Fibroblast of skin of back (primary cell): Measurements from ENCODE around the gene PLPP2. TPM values are rescaled to one million over a fixed set of nuclear protein-coding genes. Genes with fewer than 3 reads are reported as not detected.

Experiments used
- DNase-seq: peaks from one replicate; pipeline ENCODE4 v3.0.0-alpha.2; 2013
- polyA plus RNA-seq, 2 experiments: library from polyadenylated mRNA; unstranded; fragments of 120-200 nt; gene quantifications; one replicate each; pipeline ENCODE4 v1.2.1, GENCODE V29; 2013; ENCODE audit not compliant: insufficient read length in 2 of 2

PLPP2 gene
- polyA plus RNA-seq (2013, experiment 1 of 2; ENCODE audit: insufficient read length) = 3.3 TPM
- 2.5 TPM for polyA plus RNA-seq (2013, experiment 2 of 2; ENCODE audit: insufficient read length)

GRCh38 chr19:291006-291521, at the start of gene PLPP2:
PLPP2 (minus strand) TSS chr19:291403; CDS start chr19:291336, 67 bp downstream.
- DNase-seq = no peak

- no peak for DNase-seq
These were observed 49.6 kb upstream of the PLPP2 start for GRCh38 chr19:340620-341385.

DNA sequence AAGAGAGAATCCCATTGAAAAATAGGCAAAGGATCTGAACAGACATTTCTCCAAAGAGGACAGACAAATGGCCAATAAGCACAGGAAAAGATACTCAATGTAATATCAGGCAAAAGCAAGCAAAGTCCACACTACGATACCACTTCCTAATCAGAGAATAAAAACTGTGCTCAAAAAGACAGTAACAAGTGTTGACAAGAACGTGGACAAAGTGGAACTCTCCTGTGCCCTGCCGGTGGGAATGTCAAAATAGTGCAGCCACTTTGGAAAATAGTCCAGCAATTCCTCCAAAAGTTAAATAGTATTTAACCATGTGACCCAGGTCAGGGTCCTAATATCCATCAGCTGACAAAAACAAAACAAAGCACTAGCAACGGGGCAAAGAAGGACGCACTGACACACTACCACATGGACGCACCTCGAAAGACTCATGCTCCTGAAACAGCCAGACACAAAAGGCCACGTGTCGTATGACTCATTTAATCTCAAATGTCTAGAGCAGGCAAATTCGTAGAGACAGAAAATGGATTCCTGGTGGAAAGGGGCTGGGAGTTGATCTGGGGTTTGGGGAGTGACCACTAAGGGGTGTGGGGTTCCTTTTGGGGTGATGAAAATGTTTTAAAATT, 48.2 kb upstream of the PLPP2 start:
- no peak for DNase-seq

DNA sequence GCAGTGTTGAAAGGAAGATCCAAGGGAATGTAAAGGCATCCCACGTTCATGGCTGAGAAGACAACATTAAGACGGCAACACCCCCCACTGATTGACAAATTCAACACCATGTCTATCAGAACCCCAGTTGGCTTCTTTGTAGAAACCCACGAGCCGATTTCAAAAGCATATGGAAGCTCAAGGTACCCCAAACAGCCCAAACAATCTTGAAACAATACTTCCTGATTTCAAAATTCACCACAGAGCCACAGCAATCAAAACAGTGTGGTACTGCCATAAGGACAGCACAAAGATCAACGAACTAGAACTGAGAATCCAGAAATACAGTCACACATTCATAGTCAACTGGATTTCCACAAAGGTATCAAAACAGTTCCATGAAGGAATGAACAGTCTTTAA, 47.2 kb upstream of the PLPP2 start:
- DNase-seq = no peak

- no peak for DNase-seq
These were observed 44.9 kb upstream of the PLPP2 start for GRCh38 chr19:336067-336614.

DNA sequence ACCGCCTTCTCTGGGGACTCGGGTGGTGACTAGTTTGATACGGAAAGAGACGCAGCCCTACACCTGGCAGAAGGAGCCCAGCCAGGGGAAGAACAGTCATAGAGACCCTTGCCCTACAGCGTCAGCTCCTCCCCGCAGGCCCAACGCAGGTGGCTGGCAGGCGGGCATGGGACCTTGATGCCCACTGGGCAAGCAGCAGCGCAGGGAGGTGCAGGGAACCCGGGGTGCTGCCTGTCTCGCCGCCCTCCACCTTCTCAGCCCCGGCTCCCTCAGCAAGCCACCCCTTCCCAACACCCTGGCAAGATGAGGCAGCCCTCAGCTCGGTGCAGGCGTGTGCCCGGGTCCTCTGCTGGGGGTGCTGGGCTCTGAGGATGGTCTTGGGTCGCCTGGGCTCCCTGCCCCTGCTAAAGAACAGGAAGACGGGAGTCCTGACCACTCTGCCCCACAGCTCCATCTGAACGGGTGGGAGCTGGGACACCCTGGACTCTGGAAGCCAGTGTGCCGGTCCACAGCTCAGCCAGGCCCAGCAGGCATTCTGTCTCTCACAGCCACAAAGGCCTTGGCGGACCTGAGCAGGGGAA, 44.4 kb upstream of the PLPP2 start:
- DNase-seq = no peak

DNA sequence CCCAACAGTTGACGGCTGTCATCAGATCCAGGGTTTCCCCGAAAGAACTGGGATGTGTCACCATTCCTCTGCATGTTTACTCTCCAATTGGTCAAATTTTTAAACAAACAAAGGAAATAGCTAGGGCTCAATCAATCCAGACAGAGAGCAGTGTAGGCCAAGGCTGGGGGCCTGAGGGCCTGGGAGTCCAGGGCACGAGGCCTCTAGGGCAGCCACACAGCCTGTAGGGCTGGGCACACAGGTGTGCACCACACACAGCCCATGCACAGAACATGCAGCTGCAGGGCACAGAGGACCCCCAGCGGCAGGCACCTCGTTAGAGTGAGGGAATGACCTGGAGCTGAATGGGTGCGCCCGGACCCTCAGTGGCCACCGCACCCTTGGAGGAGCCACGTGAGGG, 43.9 kb upstream of the PLPP2 start:
- DNase-seq = no peak

GRCh38 chr19:334296-335071, 43.3 kb upstream of the PLPP2 start:
- no peak for DNase-seq

DNA sequence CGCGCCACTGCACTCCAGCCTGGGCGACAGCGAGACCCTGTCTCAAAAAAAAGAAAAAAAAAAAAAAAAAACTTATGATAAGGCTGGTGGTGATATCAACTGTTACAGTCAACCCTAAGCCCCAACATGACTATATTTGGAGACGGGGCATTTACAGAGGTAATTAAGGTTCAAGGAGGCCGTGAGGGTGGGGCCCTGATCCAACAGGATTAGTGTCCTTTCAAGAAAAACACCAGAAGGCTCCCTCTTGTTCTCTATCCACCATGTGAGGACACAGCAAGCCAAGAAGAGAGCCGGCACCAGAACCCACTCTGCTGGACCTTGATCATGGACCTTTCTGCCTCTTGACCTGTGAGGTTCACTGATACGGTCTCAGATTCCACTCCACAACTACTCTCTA, 39.3 kb upstream of the PLPP2 start:
- no peak for DNase-seq

DNA sequence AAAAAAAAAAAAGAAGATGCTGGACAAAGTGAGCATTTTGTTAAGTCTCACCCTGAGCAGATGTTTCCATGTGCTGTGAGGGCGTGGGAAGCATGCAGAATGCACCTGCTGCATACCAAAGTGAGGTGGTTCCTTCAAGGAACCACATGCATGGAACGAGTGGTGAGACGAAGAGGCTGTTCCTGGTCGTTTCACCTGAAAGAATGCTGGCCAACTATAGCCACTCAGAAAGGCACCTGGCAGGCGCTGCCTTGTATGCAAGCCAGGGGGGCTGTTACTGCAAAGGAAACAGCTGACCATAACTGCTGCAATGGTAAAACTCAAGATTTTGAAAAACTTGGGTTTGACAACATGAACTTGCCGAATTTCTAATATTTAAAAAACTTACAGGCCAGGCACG, 38.7 kb upstream of the PLPP2 start:
- DNase-seq = no peak

DNA sequence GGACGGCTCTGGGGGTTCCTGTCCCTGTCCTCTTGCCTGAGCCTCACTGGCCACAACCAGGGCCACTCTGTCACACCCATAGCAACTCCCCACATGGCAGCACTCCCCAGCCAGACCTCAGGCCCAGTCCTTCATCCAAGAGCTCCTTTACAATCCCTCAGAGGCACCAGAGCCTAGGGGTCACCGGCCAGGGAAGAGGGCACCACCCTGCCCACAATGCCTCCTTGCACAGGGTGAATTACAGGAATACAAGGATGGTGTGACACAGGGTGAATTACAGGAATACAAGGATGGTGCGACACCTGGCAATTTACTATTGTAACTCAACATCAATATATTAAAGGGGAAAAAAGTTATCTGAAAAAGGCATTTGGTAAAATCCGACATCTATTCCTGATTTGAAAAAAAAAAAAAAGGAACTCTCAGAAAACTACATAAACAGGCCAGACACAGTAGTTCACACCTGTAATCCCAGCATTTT, 36.9 kb upstream of the PLPP2 start:
- no peak for DNase-seq

GRCh38 chr19:327291-328024, 36.3 kb upstream of the PLPP2 start:
- DNase-seq = no peak

DNA sequence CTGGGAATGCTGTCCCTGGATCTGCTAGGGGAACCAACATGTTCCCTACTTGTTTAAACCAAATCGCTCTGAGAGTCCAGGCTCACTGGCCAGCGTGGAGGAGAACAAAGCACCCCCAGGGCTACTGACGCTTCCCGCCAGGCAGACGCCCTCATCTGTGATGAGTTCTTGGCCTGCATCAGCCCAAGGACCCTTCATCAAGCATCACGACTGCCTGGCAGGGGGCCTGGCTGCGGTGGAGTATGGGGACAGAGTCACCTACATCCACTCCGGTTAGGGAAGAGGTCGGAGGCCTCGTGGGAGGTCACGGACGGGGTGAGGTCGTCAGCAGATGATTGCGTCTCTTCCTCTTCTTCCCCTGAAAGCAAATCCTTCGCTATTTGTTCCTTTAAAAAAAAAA, 35.7 kb upstream of the PLPP2 start:
- DNase-seq = no peak

DNA sequence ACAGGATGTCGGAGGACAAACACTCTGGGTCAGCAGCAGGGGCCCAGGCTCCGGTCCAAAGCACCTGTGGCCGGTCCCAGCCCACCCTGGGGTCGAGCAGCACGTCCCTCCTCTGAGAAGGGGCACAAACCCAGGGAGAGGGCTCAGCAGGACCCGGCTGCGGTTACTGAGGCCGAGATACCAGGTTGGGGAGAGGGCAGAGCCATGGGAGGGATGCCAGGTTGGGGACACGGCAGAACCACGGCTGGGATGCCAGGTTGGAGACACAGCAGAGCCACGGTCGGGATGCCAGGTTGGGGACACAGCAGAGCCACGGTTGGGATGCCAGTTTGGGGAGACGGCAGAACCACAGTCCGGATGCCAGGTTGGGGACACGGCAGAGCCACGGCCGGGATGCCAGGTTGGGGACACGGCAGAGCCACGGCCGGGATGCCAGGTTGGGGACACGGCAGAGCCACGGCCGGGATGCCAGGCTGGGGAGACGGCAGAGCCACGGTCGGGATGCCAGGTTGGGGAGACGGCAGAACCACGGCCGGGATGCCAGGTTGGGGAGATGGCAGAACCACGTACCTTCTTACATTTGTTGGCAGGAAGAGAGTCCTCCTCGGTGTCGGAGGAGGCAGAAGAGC, 34.8 kb upstream of the PLPP2 start:
- no peak for DNase-seq

DNA sequence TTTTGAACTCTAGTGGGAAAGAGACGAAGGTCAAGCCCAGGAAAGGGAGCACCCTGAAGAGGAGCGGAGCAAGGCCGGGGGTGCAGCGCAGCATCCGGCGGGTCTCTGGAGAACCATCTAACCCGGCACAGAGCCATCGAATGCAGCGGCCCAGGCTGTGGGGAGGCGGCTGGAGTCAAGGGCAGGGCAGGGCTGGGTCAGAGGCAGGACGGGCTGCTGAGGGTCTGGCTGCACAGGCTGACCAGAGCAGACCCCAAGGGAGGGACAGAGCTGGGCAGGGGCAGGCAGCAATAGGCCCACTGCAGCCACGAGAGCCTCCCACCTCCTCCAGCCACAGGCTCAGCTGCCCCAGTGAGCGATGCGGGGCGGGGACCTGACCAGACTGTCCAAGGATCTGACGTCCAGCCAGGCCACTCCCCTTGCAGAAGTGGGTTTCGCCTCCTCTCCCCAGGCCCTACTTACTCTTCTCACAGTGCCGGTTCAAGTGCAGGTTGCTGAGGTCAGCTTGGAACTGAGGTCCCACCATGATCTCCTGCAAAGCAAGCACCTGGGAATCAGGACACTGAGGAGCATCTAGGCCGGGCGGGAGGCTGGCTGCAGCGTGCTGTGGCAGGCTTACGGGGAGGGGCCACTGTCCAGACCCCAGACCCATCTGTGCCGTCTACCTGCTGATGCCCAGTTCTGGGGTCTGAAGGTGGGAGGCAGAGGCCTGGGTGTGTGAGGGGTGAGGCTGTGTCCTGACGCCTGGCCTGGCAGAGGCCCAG, 34.2 kb upstream of the PLPP2 start:
- DNase-seq = no peak

DNA sequence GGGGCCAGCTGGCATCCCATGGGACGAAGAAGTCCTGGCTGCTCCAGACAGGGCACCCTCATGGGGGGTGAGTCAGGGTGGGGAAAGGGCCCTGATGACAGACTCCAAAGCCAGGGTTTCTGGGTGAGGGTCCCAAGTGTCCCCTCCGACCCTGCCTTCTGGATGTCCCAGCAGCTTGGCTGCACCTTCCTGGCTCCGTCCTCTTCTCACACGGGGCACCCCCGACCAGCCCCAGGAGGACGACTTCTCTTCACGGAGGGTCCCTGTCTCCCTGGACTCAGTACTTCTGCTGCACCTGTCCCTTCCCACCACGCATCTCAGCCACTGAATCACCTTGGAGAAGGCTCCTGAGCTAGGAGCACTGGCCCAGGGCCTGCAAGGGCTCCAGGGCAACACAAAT, 33.5 kb upstream of the PLPP2 start:
- DNase-seq = no peak

DNA sequence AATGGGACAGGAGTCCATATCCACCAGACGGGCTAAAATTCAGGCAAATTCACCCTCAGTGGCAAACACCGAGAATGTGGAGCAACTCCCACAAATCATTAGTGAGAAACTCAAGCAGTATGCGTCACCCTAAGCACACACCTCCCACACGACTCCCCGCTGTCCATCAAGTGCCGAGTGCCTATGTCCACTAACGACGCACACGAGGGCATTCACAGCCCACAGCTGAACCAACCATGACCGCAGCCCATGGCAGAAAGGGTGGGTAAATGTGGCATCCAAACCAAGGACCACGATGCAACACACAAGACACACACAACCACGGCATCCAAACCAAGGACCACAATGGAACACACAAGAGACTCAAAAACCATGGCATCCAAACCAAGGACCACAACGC, 31.4 kb upstream of the PLPP2 start:
- DNase-seq = no peak

GRCh38 chr19:318509-318774, 27.2 kb upstream of the PLPP2 start:
- DNase-seq = no peak

GRCh38 chr19:317710-318508, 26.7 kb upstream of the PLPP2 start:
- no peak for DNase-seq

DNA sequence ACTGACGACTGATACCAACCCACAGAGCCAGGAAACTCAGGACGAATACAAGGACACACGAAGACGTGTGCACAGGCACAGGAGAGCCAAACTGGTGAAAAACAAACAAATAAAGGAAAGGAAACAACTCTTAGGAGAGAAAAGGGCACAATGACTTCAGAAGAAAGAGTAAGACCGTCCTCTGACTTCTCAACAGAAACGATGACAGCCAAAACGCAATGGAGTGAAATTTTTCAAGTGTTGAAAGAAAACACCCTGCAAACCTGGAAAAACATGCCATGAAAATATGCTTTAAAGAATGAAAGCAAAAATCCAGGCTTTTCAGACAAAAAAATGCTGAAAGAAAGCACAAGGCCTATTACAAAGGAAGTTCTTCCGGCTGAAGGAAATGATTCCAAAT, 24.6 kb upstream of the PLPP2 start:
- DNase-seq = no peak
